Measurements from ENCODE around the gene GPRASP3. TPM values are rescaled to one million over a fixed set of nuclear protein-coding genes. Genes with fewer than 3 reads are reported as not detected.

Gene GPRASP3
- total RNA-seq, 1 experiment from 2014 or later = 5.1 TPM

DNA sequence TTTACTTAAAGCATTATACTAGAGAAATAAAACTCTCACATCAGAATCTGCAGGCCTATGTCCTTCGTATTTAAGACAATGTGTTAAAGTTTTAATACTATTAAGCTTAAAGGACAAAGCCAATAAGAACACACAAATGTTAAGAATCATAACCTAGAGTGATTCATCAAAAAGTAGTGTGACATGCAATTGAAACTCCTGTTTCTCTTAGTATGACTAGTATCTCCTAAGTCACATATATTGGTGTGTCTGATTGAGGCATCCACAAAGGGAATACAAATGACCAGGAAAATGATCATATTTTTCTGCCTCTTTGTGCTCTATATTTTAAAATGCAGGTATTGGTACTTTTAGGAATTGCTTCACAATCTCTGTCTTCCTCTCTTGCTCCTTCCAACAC, 23.8 kb downstream of the GPRASP3 start:
- DNase-seq (ENCODE audit: low spot score) = no peak
- in situ Hi-C loops (cut with HindIII; ENCODE audit: low sequenced_read_pairs) = no loop called here

DNA sequence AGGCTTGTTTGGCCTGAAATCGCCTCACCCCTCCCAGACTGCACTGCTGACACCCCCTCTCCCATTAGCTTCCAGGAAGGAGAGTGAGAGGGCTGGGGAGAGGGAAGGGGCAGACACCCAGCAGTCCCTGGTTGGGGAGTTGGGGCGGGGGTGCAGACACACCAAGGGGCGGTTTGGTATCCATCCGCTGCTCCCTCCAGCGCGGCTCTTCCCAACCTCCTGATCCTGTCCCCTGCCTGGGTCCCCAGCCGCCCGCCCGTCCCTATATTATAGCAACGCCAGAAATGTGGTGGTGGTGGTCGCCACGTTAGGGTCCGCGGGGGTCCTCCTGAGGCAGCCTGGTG, 24.9 kb downstream of the GPRASP3 start:
- in situ Hi-C loops (cut with HindIII; ENCODE audit: low sequenced_read_pairs) = no loop called here

DNA sequence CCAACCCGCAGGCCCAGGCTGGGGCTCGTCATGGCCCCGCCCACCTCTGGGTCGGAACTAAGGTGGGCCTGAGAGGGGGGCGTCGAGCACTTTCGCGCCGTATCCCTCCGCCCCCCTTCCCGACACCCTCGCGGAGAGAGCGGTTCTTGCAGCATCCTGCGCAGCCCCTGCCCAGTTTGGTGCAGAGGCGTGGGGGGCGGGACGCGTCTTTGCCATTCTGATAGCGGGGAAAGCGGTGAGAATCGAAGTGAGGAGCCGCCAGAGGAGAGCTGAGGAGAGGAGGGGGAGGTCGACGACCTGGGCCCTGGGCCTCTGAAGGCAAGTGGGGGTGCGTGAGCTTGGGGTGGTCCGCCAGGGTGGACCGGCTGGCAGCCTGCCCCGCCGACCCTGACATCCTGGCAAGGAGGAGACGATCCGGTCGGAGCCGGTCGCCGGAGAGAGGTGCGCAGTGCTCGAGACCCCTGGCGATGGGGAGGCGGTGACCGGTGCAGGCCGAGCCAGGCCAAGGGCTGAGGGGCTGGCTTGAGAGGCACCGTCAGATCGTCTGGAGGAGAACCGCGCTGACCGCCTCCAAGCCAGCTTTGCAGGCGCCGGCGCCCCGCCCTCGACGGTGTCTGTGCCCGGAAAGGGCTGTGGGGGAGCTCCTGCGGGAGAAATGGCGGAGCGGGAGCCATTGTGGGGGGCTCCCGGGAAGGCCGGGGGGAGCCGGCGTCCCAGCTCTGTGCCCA, 25.5 kb downstream of the GPRASP3 start:
- DNase-seq (ENCODE audit: low spot score) = peak; percentile 36

More for the DNA sequence above, 24.9 kb downstream of the GPRASP3 start:
- DNase-seq (ENCODE audit: low spot score) = no peak

DNA sequence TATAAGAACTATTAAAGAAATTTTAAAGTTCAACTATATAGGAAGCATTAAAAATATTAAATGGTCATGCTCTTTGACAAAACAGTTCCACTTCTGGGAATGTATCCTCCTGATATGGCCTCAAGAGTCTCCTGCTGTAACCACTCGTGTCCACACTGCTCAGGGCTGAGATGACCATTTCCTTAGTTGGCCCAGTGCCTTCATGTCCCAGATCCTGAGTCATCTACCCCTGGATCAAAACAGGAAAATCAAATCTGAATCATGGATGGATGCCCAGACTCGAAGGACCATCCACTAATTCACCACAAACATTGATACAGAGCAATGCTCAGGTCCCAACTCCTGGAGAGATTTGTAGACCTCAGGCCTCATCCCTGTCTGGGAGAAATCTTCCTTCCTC, 44.7 kb downstream of the GPRASP3 start:
- no peak for DNase-seq (ENCODE audit: low spot score)
- in situ Hi-C loops (cut with HindIII; ENCODE audit: low sequenced_read_pairs) = no loop called here

More for the DNA sequence above, 25.5 kb downstream of the GPRASP3 start:
- in situ Hi-C loops (cut with HindIII; ENCODE audit: low sequenced_read_pairs) = no loop called here

DNA sequence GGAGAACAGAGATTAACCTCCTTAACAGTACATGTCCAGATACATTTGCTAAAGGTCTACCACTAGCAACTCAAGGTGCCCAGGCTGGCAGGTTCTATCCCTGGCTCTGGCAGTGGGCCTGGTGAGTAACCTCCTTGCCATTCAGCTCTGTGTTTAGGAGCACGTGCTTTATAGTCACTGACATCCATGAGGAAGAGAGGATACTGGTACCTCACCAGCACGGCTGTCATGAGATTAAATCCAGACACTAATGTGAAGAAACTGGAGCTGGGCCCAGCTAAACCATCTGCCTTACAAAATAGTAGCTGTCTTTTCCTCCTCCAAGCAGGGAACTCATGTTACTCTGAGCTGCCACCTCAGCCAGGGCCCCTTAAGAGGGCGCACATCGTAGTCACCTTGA, 45.3 kb downstream of the GPRASP3 start:
- in situ Hi-C loops (cut with HindIII; ENCODE audit: low sequenced_read_pairs) = no loop called here

DNA sequence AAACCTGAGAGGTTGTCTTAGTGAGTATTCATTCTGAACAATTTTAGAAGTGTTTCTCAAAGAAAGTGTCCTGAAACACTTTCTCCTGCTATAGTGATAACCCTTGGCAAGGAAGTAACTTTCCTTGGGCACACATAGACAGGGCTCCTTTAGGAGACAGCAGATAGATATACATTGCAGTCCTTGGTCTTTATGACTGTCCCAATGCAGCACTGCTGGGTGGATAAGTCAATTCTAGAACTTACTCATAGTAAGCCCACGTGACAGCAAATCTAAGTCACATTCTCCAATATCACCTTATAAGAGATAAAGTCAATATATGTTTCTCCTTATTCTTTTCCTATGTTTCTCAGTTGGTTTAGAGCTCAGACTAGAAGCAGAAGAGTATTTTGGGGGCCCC, 46.7 kb downstream of the GPRASP3 start:
- in situ Hi-C loops (cut with HindIII; ENCODE audit: low sequenced_read_pairs) = no loop called here
- no peak for DNase-seq (ENCODE audit: low spot score)

More for the DNA sequence above, 45.3 kb downstream of the GPRASP3 start:
- DNase-seq (ENCODE audit: low spot score) = peak; percentile 65

DNA sequence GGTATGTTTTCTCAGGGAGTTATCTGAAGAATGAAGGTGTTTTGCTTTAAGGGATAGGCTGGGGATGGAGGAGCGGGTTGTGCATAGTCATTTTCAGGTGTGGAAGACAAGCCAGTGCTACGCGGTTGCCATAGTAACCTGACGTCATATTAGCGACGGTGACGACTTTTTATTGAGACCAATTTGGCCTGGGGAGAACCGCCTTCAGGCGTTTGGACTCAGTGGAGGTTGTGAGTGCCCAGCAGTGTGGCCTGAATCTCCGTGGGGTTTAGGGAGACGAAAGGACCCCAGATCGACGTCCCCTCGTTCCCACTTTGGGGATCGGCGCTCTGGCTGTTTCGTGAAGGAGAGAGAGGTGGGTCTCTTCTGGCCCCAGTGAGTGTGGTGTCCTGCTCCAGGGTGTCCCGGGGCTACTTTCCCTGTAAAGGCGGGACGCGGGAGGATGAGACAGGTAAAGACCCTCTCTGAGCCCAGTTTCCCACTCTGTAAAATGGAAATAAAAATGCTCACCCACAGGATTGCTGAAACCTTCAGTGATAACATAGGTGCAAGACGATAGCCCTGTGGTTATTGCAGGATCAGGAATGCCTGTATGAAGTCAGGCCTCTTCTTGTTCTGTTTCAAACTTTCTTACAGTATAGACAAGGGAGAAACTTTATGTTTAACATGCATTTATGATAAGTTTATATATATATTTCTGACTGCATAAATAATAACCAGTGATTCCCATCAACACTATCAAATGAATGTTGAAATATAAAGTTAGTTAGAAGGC, 48.6 kb downstream of the GPRASP3 start:
- in situ Hi-C loops (cut with HindIII; ENCODE audit: low sequenced_read_pairs) = no loop called here
- DNase-seq (ENCODE audit: low spot score) = peak; percentile 88

Other genes with a start within 250 kb of the GPRASP3 start
- gene TCP11X2, start 248.9 kb upstream of the GPRASP3 start, total RNA-seq (2014; rRNA removed; shearing (Covaris generic)) = not detected in 2 replicates
- 2.1 and 9.7 TPM in 2 replicates for gene TMSB15A, start 204.0 kb upstream of the GPRASP3 start, total RNA-seq (2014; rRNA removed; shearing (Covaris generic))
- gene ARMCX5, start 121.2 kb upstream of the GPRASP3 start, total RNA-seq (2014; rRNA removed; shearing (Covaris generic)) = 8.7 and 18.1 TPM in 2 replicates
- 0.43 and 0.44 TPM in 2 replicates for gene GPRASP1, start 69.3 kb upstream of the GPRASP3 start, total RNA-seq (2014; rRNA removed; shearing (Covaris generic))
- 21.1 and 43.9 TPM in 2 replicates for gene GPRASP2, start 8.3 kb upstream of the GPRASP3 start, total RNA-seq (2014; rRNA removed; shearing (Covaris generic))
- gene RAB40AL, start 216.5 kb downstream of the GPRASP3 start, total RNA-seq (2014; rRNA removed; shearing (Covaris generic)) = not detected in 2 replicates

Data from G401 (cell line).